SJSA1 (cell line): Measurements from ENCODE around the gene CARD11. TPM values are rescaled to one million over a fixed set of nuclear protein-coding genes. Genes with fewer than 3 reads are reported as not detected.

Experiments
- DNase-seq, 2 experiments: peaks; one replicate each; pipeline ENCODE4 v3.0.0-alpha.2; 2015 to 2020; ENCODE audit warnings: low spot score in 2 of 2, low read depth in 1 of 2
- H3K27ac ChIP-seq: fragments of 250-450 bp; sonication (Bioruptor Pico); 2 replicates; pipeline ENCODE4 v1.5.1; 2020; ENCODE audit warnings: mild to moderate bottlenecking, moderate library complexity
- H3K27me3 ChIP-seq: fragments of 250-450 bp; sonication (Bioruptor Pico); replicated peaks from 2 replicates; pipeline ENCODE4 v1.5.1; 2020; ENCODE audit warnings: mild to moderate bottlenecking, moderate library complexity
- H3K36me3 ChIP-seq: fragments of 250-450 bp; sonication (Bioruptor Pico); 2 replicates; pipeline ENCODE4 v1.5.1; 2020; ENCODE audit warnings: mild to moderate bottlenecking
- H3K4me1 ChIP-seq: fragments of 250-450 bp; sonication (Bioruptor Pico); replicated peaks from 2 replicates; pipeline ENCODE4 v1.6.1; 2021; ENCODE audit warnings: mild to moderate bottlenecking
- H3K4me3 ChIP-seq: fragments of 250-450 bp; sonication (Bioruptor Pico); 2 replicates; pipeline ENCODE4 v1.5.1; 2020; ENCODE audit warnings: mild to moderate bottlenecking
- H3K9me3 ChIP-seq: fragments of 250-450 bp; sonication (Bioruptor Pico); replicated peaks from 2 replicates; pipeline ENCODE4 v1.5.1; 2020; ENCODE audit warnings: mild to moderate bottlenecking
- total RNA-seq: library from RNA; depleted of rRNA; stranded (reverse); fragments of >200 nt; shearing (Covaris generic); gene quantifications from 2 replicates; pipeline ENCODE4 v1.2.3, GENCODE V29; 2014

CARD11 gene
- total RNA-seq, 1 experiment from 2014 or later: 0.50 TPM

DNA sequence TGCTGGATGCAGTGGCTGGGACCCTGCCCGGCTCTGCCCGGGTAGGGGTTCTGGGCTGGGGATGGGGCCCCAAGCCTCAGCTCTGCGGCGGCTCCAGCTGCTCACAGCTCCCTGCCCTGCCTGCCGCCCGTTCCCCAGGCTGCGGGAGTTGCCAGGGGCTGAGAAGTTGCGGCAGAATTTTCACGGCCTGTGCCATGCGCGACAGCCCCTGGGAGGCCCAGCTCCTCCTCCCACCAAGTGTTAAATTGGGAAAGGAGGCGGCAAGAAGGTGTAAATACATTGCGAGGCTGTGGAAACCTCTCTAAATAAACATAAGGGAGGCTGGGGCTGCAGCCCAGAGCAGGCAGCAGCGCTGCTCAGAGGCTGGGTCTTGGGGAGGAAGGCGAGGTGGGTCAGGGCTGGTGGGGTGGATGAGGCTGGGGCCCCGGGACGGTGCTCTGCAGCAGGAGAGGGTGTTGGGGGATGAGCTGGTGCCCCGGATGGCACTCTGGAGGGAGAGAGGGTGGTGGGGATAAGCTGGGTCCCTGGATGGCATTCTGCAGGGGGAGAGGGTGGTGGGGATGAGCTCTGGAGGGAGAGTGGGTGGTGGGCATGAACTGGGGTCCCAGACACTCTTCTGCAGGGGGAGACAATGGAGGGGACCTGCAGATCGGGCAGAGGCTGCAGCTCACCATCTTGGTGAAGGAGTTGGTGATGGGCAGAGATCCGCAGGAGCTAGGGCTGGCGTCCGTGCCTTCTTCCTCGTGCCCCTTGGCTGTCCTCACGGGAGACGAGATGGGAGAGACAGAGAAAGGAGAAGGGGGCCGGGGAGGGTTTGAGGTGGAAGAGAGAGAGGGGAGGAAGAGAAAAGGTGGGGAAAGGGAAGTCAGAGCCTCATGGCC, 114.1 kb downstream of the CARD11 start:
- H3K36me3 ChIP-seq: no peaks in the 10 kb centered on the region
- peaks cover 9% of the 10 kb centered on the region for H3K4me1 ChIP-seq
- no peak for DNase-seq
- H3K9me3 ChIP-seq: no peaks in the 10 kb centered on the region
- H3K27ac ChIP-seq: no peak overlapping the region
- no peak overlapping the region for H3K4me3 ChIP-seq
- no peaks in the 10 kb centered on the region for H3K27me3 ChIP-seq

DNA sequence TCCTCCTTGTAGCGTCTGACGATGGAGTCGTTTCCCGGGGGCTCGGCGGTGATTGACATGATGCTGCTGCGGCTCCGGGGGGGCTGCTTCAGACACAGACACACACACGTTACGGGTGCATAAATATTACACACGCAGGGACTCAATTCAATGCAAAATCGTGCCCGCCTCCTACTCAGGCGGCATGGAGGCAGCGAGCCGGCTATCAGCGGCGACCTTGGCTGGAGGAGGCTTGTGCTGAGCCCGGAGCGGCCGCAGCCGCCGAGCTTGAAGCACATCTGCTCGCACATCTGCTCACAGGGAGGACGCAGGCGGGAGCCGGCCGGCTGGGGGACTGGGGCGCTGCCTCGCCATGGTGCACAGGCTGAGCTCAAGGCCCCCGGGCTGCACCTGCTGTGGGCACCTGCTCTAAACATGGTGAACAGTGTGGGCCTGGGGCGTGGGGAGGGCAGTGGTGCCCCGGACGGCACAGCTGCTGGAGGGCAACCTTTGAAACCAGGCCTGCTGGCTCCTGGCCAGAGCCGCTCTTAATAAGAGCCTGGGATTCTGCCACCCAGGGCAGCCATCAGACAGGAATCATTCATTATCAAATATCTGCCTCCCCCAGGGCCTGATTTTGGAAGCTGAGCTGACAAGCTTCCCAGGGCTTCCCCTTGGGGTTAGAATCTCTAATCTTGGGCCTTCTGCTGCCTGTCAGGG, 114.9 kb downstream of the CARD11 start:
- Histone ChIP-seq H3K27me3 (no peaks in the 10 kb centered on the region), H3K36me3 (no peaks in the 10 kb centered on the region), H3K9me3 (no peaks in the 10 kb centered on the region), H3K4me3 (no peak overlapping the region), H3K27ac (no peak overlapping the region), H3K4me1 (peaks cover 1% of the 10 kb centered on the region)
- no peak for DNase-seq

DNA sequence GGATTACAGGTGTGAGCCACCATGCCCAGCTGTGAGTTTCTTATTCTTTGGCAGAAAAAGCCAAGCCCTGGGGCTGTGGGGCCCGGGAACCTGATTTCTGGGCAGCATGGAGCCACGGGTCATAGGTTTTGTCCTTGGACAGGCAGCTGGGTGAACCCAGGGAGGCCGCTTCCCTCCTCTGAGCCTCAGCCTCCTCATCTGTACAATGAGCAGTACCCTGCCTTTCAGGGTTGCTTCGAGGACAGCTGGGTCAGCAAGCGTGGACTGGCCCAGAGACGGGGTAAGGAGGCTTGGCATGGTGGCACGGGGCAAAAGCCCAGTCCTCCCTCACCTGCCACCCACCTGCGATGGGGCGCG, 115.4 kb downstream of the CARD11 start:
- Histone ChIP-seq H3K27me3 (no peaks in the 10 kb centered on the region), H3K4me3 (no peak overlapping the region), H3K27ac (no peak overlapping the region), H3K9me3 (no peaks in the 10 kb centered on the region), H3K4me1 (no peaks in the 10 kb centered on the region), H3K36me3 (no peaks in the 10 kb centered on the region)
- DNase-seq: no peak

DNA sequence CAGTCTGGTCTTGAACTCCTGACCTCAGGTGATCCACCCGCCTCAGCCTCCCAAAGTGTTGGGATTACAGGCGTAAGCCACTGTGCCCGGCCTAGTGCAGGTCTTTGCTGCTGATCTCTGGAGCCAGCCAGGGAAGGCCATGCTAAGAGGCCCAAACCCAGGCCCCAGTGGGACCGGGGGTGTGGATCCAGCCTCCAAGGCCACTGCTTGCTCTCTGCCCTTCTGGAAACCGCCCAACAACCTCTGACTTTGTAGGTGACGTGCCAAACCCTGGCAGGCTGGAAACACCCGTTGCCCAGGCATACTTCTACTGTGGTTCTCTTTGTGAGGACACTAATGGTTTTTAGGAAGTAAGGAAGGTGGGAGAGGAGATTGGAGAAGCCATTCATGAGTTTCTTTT, 116.1 kb downstream of the CARD11 start:
- no peaks in the 10 kb centered on the region for H3K4me1 ChIP-seq
- H3K27me3 ChIP-seq: no peaks in the 10 kb centered on the region
- no peaks in the 10 kb centered on the region for H3K36me3 ChIP-seq
- no peak overlapping the region for H3K4me3 ChIP-seq
- H3K27ac ChIP-seq: no peak overlapping the region
- DNase-seq: no peak
- no peaks in the 10 kb centered on the region for H3K9me3 ChIP-seq

DNA sequence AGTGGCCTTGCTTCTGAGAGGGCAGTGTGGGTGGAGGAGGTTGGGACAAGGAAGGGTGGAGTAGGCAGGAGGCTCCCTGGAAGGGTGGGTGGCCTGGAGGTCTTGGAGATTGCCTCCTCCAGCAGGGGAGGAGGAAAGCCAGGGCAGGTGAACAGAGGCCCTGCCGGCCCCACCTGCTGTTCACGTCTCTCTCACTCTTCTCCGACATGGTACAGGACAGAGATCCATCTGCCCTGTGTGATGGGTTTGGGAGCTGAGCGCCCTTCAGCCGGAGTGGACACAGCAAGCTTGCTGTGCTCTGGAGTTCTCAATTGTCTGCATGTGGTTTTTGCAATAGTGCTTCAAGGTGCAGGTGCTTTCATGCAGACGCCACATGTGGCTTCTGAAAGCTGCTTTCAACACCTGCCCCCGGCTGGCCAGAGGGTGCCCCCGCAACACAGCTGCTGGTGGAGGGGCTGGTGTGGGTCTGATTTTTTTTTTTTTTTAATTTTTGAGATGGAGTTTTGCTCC, 116.7 kb downstream of the CARD11 start:
- DNase-seq: no peak
- Histone ChIP-seq H3K9me3 (no peaks in the 10 kb centered on the region), H3K4me1 (no peaks in the 10 kb centered on the region), H3K4me3 (no peak overlapping the region), H3K27me3 (no peaks in the 10 kb centered on the region), H3K27ac (no peak overlapping the region), H3K36me3 (no peaks in the 10 kb centered on the region)

DNA sequence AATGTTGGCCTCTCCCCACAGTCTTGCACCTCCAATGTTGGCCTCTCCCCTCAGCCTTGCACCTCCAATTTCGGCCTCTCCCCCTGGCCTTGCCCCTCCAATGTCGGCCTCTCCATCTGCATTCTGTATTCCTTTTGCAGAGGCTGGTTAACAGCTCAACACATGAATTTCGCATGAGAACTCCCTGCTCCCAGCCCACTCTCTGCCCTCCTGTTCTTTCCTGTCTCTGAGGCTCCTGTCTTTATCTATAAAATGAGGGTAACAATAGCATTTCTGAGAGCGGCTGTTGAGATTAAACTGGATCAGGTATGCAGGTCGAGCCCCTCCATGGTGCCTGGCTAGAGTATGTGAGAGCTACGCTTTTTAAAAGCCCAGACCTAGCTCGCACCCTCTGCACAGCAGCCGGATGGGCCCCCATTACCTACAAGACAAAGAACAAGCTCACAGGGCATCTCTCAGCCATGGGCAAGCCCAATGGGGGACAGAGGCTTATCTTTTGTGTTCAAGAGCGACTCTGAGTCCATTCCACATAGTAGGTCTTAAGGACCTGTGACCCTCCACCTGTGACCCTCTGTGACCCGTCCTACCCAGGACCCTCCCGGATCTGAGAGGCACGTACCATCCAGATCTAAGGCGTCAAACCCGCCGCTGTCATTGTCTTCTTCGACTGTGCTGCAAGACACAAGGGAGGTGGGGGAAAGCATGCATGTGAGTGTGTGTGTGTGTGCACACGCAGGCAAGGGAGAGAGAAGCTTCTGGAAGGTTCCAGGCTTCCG, 117.4 kb downstream of the CARD11 start:
- DNase-seq: no peak
- Histone ChIP-seq H3K9me3 (no peaks in the 10 kb centered on the region), H3K4me1 (0 out of 2 replicates have a peak, but pooled peaks cover under 1% of the 10 kb centered on the region), H3K27ac (no peak overlapping the region), H3K27me3 (no peaks in the 10 kb centered on the region), H3K4me3 (no peak overlapping the region), H3K36me3 (no peaks in the 10 kb centered on the region)

DNA sequence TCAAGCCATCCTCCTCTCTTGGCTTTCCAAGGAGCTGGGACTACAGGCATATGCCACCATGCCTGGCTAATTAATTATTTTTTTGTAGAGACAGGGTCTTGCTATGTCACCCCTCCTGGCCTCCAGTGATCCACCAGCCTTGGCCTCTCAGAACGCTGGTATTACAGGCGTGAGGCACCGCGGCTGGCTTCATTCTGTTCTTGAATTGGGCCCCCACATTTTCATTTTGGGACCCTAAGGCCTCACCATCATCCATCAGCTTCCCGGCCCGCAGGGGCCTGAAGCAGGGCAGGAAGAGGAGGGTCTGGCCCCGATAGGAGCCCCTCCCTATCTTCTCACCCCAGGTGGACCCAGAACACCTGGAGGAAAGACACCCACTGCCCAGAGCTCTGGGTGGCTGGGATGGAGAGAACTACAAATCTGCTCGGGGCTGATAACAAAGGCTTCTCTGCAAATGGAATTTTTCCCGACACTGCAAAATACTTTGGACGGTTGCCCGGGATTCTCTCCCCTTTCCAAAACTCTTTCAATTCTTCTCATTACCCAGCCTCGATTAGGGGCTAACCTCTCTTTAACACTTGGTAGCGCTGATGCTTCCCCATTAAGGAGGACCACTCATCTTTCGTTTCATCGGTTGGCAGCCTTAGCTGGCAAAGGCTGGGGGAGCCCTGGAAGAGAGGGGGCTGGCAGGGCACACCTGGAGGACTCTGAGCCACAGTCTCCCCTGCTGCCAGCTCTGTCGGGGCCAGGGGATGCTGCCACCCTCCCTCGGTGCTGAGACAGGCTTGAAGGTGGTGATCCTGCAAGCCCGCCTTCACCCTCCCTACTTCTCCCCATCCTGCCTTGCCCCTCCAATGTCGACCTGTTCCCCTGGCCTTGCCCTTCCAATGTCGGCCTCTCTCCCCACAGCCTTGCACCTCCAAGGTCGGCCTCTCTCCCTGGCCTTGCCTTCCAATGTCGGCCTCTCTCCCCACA, 118.5 kb downstream of the CARD11 start:
- no peak overlapping the region for H3K27ac ChIP-seq
- no peak overlapping the region for H3K4me3 ChIP-seq
- peaks cover 3% of the 10 kb centered on the region; the same call in 1 of the 2 replicates for H3K27me3 ChIP-seq
- H3K4me1 ChIP-seq: 0 out of 2 replicates have a peak, but pooled peaks cover 3% of the 10 kb centered on the region
- H3K9me3 ChIP-seq: 0 out of 2 replicates have a peak, but pooled peaks cover under 1% of the 10 kb centered on the region
- no peaks in the 10 kb centered on the region for H3K36me3 ChIP-seq
- no peak for DNase-seq

DNA sequence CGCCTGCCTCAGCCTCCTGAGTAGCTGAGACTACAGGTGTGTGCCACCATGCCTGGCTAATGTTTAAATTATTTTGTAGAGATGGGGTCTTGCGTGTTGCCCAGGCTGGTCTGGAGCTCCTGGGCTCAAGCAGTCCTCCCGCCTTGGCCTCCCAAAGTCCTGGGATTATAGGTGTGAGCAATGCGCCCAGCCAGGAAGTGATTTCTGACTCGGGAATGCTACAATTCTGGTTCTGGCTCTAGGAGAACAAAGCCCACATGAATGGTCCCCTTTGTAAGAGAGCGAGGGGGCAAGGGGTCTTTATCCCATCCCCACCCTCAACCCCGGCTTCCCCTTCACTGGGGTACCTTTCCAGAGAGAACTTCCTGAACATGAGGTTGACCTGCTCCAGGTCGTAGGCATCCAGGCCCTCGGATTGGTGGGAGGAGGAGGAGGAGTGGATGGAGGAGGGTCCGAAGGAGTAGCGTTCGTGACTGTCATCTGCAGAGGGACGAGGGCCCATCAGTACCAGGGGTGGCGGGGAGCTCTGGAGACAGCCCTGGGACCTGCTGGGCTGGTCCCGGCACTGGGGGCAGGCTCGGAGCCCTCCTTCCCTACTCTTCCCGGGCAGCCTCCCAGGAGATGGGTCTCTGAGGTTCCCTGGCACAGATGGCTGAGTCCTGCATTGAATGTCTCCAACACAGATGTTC, 119.6 kb downstream of the CARD11 start:
- Histone ChIP-seq H3K36me3 (no peaks in the 10 kb centered on the region), H3K4me3 (no peak overlapping the region), H3K27ac (no peak overlapping the region), H3K27me3 (peaks cover 5% of the 10 kb centered on the region; the same call in 1 of the 2 replicates), H3K4me1 (0 out of 2 replicates have a peak, but pooled peaks cover 3% of the 10 kb centered on the region), H3K9me3 (0 out of 2 replicates have a peak, but pooled peaks cover 5% of the 10 kb centered on the region)
- DNase-seq: no peak

DNA sequence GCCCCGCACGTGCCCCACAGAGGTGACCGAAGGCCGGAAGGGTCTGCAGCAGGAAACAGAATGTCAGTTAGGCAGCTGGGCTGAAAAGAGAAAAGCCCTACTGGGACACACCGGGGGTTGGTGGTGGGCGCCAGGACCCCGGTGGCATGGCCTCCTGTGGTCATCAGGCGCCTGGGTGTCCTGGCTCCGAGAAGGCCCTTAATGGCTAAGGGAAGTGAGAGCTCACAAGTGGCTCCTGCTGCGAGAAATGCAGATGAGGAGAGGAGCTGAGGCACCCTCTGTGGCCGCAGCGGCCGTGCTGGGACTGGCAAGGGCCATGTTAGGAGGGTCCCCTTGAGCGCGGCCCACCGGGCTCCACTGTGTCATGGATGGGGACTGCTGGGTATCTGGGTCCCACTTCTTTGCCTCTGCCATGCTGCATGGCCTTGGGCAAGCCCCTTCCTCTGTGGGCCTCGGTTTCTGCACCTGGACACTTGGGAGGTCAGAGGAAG, 120.3 kb downstream of the CARD11 start:
- Histone ChIP-seq H3K27me3 (peaks cover 5% of the 10 kb centered on the region; the same call in 1 of the 2 replicates), H3K9me3 (0 out of 2 replicates have a peak, but pooled peaks cover 5% of the 10 kb centered on the region), H3K27ac (no peak overlapping the region), H3K4me1 (0 out of 2 replicates have a peak, but pooled peaks cover 3% of the 10 kb centered on the region), H3K36me3 (no peaks in the 10 kb centered on the region), H3K4me3 (no peak overlapping the region)
- DNase-seq: no peak

DNA sequence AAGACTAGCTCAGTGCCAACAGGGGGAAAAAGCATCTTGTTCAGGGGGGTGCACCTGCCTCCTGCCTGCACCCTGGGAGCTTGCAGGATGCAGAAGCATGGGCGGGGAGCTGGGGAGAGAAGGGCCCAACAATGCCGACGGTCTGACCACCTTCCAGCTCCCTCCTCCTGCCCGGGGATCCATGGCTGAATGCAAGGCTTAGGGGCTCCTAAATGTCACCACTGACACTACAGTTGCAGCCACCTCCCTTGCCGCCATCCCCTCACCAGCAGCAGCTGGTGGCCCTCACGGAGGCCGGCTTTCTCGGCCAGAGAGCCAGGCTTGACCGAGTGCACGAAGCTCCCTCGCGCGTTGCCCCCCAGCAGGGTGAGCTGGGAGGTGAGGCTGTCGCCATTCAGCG, 120.8 kb downstream of the CARD11 start:
- no peak for DNase-seq
- Histone ChIP-seq H3K9me3 (0 out of 2 replicates have a peak, but pooled peaks cover 5% of the 10 kb centered on the region), H3K27me3 (peaks cover 5% of the 10 kb centered on the region; the same call in 1 of the 2 replicates), H3K4me3 (no peak overlapping the region), H3K27ac (no peak overlapping the region), H3K4me1 (0 out of 2 replicates have a peak, but pooled peaks cover 3% of the 10 kb centered on the region), H3K36me3 (no peaks in the 10 kb centered on the region)

DNA sequence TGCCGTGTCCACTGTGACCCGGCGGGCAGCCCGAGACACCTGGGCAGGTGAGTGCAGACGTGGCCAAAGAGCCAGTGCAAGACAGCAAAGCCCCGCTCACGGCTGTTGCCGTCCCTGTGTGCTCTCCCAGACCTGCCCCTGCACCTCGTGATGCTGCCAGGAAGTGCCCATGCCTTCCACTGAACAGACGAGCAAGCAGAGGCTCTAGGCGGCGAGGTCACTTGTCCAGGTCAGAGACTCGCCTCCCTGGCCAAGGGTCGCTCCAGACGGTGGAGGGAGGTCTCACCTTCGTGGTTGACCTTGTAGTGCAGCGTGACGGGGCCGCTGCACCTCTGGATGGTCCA, 121.3 kb downstream of the CARD11 start:
- H3K9me3 ChIP-seq: 0 out of 2 replicates have a peak, but pooled peaks cover 5% of the 10 kb centered on the region
- no peaks in the 10 kb centered on the region for H3K36me3 ChIP-seq
- no peak overlapping the region for H3K27ac ChIP-seq
- DNase-seq: no peak
- peaks cover 5% of the 10 kb centered on the region; the same call in 1 of the 2 replicates for H3K27me3 ChIP-seq
- no peak overlapping the region for H3K4me3 ChIP-seq
- 0 out of 2 replicates have a peak, but pooled peaks cover 3% of the 10 kb centered on the region for H3K4me1 ChIP-seq
